ENCODE measurements around the gene PVALEF.
"Not testable (repeated sequence)": the region's sequence is repeated elsewhere in the genome, so short reads cannot be mapped to it uniquely, and the experiment has no call there.

Gene PVALEF

GRCh38 chr17:81148986-81149533 lies 16.2 kb upstream of the PVALEF start:
- H3K27ac ChIP-seq, result no peak overlapping the region
- TF ChIP-seq CTCF (IDR thresholded peaks at IDR 0.05) (no peak), ZFX (IDR thresholded peaks at IDR 0.05; ENCODE audit: borderline replicate concordance) (no peak)

GRCh38 chr17:81150377-81151077 lies 14.8 kb upstream of the PVALEF start:
- no peak for TF ChIP-seq CTCF (IDR thresholded peaks at IDR 0.05)
- no peak for TF ChIP-seq ZFX (IDR thresholded peaks at IDR 0.05; ENCODE audit: borderline replicate concordance)

GRCh38 chr17:81151278-81151677 lies 14.0 kb upstream of the PVALEF start:
- no peak for TF ChIP-seq CTCF (IDR thresholded peaks at IDR 0.05)
- TF ChIP-seq ZFX (IDR thresholded peaks at IDR 0.05; ENCODE audit: borderline replicate concordance), result no peak
- H3K27ac ChIP-seq, result no peak overlapping the region

More at GRCh38 chr17:81150377-81151077, 14.8 kb upstream of the PVALEF start:
- H3K27ac ChIP-seq, result no peak overlapping the region

GRCh38 chr17:81152288-81152828 lies 12.9 kb upstream of the PVALEF start:
- TF ChIP-seq CTCF (IDR thresholded peaks at IDR 0.05), result no peak
- no peak for TF ChIP-seq ZFX (IDR thresholded peaks at IDR 0.05; ENCODE audit: borderline replicate concordance)
- no peak overlapping the region for H3K27ac ChIP-seq

GRCh38 chr17:81153340-81153803 lies 11.9 kb upstream of the PVALEF start:
- TF ChIP-seq ZFX (IDR thresholded peaks at IDR 0.05; ENCODE audit: borderline replicate concordance) (no peak), CTCF (IDR thresholded peaks at IDR 0.05) (no peak)
- H3K27ac ChIP-seq, result no peak overlapping the region

- H3K27ac ChIP-seq, result not testable (repeated sequence)
Observed at GRCh38 chr17:81154016-81154415, 11.3 kb upstream of the PVALEF start.

- no peak overlapping the region for H3K27ac ChIP-seq
- TF ChIP-seq CTCF (IDR thresholded peaks at IDR 0.05), result no peak
- no peak for TF ChIP-seq ZFX (IDR thresholded peaks at IDR 0.05; ENCODE audit: borderline replicate concordance)
Observed at GRCh38 chr17:81154961-81155360, 10.3 kb upstream of the PVALEF start.
